ENCODE measurements around the gene GID4.

GID4 gene

GRCh38 chr17:18105595-18105994 lies 66.4 kb downstream of the GID4 start:
- DNase-seq = no peak

GRCh38 chr17:18106211-18106610 lies 67.0 kb downstream of the GID4 start:
- DNase-seq = no peak

- DNase-seq = no peak
These were observed 68.0 kb downstream of the GID4 start for GRCh38 chr17:18107061-18107790.

- no peak for DNase-seq
These were observed 68.8 kb downstream of the GID4 start for GRCh38 chr17:18107971-18108370.

GRCh38 chr17:18108401-18109312 lies 69.4 kb downstream of the GID4 start, which contains the start of gene MYO15A:
Gene MYO15A (plus strand): TSS chr17:18108756. CDS start chr17:18118801, 10,045 bp downstream.
- DNase-seq = no peak

GRCh38 chr17:18109935-18110485 lies 70.8 kb downstream of the GID4 start:
- DNase-seq = no peak

- DNase-seq = no peak
These were observed 71.5 kb downstream of the GID4 start for GRCh38 chr17:18110636-18111145.

- no peak for DNase-seq
These were observed 72.2 kb downstream of the GID4 start for GRCh38 chr17:18111330-18111971.

- no peak for DNase-seq
These were observed 76.3 kb downstream of the GID4 start for GRCh38 chr17:18115517-18115916.

GRCh38 chr17:18116078-18116477 lies 76.9 kb downstream of the GID4 start:
- no peak for DNase-seq

- DNase-seq = no peak
These were observed 78.3 kb downstream of the GID4 start for GRCh38 chr17:18117533-18117932.

Data from fibroblast of skin of right biceps (primary cell).